ENCODE measurements around the gene OR6K2.

OR6K2 gene

GRCh38 chr1:158719664-158720063 lies 19.2 kb upstream of the OR6K2 start:
- no peaks in the 10 kb centered on the region for H3K4me1 ChIP-seq (ENCODE audit: control insufficient read depth, insufficient read depth, low read length)
- ChIA-PET CTCF (interaction anchor here (0.6 to 0.8 kb wide), 2 partner anchors 61 to 302 kb away, joined by 3 read pairs; no protein-coding TSS in a partner anchor), POLR2A (no interaction called here)
- TF ChIP-seq ZNF354C (tag by site-specific recombination; IDR thresholded peaks at IDR 0.05; ENCODE audit: borderline replicate concordance, low read depth): no peak
- no peak for TF ChIP-seq ZNF791 (tag by site-specific recombination; IDR thresholded peaks at IDR 0.05)
- no peak for TF ChIP-seq ZNF23 (tag by site-specific recombination; IDR thresholded peaks at IDR 0.05; ENCODE audit: borderline replicate concordance)
- TF ChIP-seq ZNF292 (tag by site-specific recombination; IDR thresholded peaks at IDR 0.05; ENCODE audit: borderline replicate concordance, low read depth): no peak
- TF ChIP-seq ZNF626 (tag by site-specific recombination; IDR thresholded peaks at IDR 0.05): no peak
- TF ChIP-seq TRIM28 (IDR thresholded peaks at IDR 0.05; ENCODE audit: borderline replicate concordance, low read length): no peak
- TF ChIP-seq ZNF416 (tag by site-specific recombination; IDR thresholded peaks at IDR 0.05): no peak
- no peak for TF ChIP-seq ZNF664 (tag by site-specific recombination; IDR thresholded peaks at IDR 0.05)
- no peak for TF ChIP-seq ZNF239 (tag by site-specific recombination; IDR thresholded peaks at IDR 0.05)
- TF ChIP-seq ZSCAN23 (tag by site-specific recombination; IDR thresholded peaks at IDR 0.05): no peak
- TF ChIP-seq, protein P1, sequence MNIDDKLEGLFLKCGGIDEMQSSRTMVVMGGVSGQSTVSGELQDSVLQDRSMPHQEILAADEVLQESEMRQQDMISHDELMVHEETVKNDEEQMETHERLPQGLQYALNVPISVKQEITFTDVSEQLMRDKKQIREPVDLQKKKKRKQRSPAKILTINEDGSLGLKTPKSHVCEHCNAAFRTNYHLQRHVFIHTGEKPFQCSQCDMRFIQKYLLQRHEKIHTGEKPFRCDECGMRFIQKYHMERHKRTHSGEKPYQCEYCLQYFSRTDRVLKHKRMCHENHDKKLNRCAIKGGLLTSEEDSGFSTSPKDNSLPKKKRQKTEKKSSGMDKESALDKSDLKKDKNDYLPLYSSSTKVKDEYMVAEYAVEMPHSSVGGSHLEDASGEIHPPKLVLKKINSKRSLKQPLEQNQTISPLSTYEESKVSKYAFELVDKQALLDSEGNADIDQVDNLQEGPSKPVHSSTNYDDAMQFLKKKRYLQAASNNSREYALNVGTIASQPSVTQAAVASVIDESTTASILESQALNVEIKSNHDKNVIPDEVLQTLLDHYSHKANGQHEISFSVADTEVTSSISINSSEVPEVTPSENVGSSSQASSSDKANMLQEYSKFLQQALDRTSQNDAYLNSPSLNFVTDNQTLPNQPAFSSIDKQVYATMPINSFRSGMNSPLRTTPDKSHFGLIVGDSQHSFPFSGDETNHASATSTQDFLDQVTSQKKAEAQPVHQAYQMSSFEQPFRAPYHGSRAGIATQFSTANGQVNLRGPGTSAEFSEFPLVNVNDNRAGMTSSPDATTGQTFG (tag by site-specific recombination; IDR thresholded peaks at IDR 0.05; ENCODE audit: borderline replicate concordance): no peak
- TF ChIP-seq ZNF211 (tag by site-specific recombination; IDR thresholded peaks at IDR 0.05; ENCODE audit: low read depth): no peak
- no peak for TF ChIP-seq ZNF677 (tag by site-specific recombination; IDR thresholded peaks at IDR 0.05)
- no peak for TF ChIP-seq ZBTB21 (tag by site-specific recombination; IDR thresholded peaks at IDR 0.05)
- TF ChIP-seq ZNF274 (IDR thresholded peaks at IDR 0.05; ENCODE audit: low read length): no peak
- no peak for TF ChIP-seq ZNF274 (tag by site-specific recombination; IDR thresholded peaks at IDR 0.05; ENCODE audit: borderline replicate concordance)
- TF ChIP-seq, protein P2, sequence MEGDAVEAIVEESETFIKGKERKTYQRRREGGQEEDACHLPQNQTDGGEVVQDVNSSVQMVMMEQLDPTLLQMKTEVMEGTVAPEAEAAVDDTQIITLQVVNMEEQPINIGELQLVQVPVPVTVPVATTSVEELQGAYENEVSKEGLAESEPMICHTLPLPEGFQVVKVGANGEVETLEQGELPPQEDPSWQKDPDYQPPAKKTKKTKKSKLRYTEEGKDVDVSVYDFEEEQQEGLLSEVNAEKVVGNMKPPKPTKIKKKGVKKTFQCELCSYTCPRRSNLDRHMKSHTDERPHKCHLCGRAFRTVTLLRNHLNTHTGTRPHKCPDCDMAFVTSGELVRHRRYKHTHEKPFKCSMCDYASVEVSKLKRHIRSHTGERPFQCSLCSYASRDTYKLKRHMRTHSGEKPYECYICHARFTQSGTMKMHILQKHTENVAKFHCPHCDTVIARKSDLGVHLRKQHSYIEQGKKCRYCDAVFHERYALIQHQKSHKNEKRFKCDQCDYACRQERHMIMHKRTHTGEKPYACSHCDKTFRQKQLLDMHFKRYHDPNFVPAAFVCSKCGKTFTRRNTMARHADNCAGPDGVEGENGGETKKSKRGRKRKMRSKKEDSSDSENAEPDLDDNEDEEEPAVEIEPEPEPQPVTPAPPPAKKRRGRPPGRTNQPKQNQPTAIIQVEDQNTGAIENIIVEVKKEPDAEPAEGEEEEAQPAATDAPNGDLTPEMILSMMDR (tag by site-specific recombination; IDR thresholded peaks at IDR 0.05): no peak
- TF ChIP-seq, protein P3, sequence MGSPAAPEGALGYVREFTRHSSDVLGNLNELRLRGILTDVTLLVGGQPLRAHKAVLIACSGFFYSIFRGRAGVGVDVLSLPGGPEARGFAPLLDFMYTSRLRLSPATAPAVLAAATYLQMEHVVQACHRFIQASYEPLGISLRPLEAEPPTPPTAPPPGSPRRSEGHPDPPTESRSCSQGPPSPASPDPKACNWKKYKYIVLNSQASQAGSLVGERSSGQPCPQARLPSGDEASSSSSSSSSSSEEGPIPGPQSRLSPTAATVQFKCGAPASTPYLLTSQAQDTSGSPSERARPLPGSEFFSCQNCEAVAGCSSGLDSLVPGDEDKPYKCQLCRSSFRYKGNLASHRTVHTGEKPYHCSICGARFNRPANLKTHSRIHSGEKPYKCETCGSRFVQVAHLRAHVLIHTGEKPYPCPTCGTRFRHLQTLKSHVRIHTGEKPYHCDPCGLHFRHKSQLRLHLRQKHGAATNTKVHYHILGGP (tag by site-specific recombination; IDR thresholded peaks at IDR 0.05): no peak
- no peak for TF ChIP-seq ZNF792 (tag by site-specific recombination; IDR thresholded peaks at IDR 0.05)
- no peaks in the 10 kb centered on the region for H3K9me3 ChIP-seq (ENCODE audit: control insufficient read depth, insufficient read depth, low read depth, low read length)
- no peak overlapping the region for H3K27ac ChIP-seq (ENCODE audit: extremely low read depth, low read depth, low read length)
- H3K36me3 ChIP-seq (ENCODE audit: control insufficient read depth in 2 of 2, insufficient read depth in 1 of 2, low read length in 2 of 2): no peaks in the 10 kb centered on the region
- H3K4me3 ChIP-seq (ENCODE audit: low read depth, low read length): no peak overlapping the region

GRCh38 chr1:158717344-158717743 lies 16.9 kb upstream of the OR6K2 start:
- H3K27ac ChIP-seq (ENCODE audit: extremely low read depth, low read depth, low read length): no peak overlapping the region
- TF ChIP-seq, protein P4, sequence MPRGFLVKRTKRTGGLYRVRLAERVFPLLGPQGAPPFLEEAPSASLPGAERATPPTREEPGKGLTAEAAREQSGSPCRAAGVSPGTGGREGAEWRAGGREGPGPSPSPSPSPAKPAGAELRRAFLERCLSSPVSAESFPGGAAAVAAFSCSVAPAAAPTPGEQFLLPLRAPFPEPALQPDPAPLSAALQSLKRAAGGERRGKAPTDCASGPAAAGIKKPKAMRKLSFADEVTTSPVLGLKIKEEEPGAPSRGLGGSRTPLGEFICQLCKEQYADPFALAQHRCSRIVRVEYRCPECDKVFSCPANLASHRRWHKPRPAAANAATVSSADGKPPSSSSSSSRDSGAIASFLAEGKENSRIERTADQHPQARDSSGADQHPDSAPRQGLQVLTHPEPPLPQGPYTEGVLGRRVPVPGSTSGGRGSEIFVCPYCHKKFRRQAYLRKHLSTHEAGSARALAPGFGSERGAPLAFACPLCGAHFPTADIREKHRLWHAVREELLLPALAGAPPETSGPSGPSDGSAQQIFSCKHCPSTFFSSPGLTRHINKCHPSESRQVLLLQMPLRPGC (tag by site-specific recombination; IDR thresholded peaks at IDR 0.05): no peak
- TF ChIP-seq ZNF768 (tag by site-specific recombination; IDR thresholded peaks at IDR 0.05): no peak
- no peak for TF ChIP-seq ZNF184 (tag by site-specific recombination; IDR thresholded peaks at IDR 0.05)
- TF ChIP-seq, protein P5, sequence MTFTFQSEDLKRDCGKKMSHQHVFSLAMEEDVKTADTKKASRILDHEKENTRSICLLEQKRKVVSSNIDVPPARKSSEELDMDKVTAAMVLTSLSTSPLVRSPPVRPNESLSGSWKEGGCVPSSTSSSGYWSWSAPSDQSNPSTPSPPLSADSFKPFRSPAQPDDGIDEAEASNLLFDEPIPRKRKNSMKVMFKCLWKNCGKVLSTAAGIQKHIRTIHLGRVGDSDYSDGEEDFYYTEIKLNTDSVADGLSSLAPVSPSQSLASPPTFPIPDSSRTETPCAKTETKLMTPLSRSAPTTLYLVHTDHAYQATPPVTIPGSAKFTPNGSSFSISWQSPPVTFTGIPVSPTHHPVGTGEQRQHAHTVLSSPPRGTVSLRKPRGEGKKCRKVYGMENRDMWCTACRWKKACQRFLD (tag by site-specific recombination; IDR thresholded peaks at IDR 0.05): no peak
- TF ChIP-seq IKZF3 (tag by site-specific recombination; IDR thresholded peaks at IDR 0.05): no peak
- TF ChIP-seq ZBTB49 (tag by site-specific recombination; IDR thresholded peaks at IDR 0.05; ENCODE audit: low read depth): no peak
- no peak for TF ChIP-seq ZFP69B (tag by site-specific recombination; IDR thresholded peaks at IDR 0.05)
- TF ChIP-seq ZNF658 (tag by site-specific recombination; IDR thresholded peaks at IDR 0.05): no peak
- H3K9me3 ChIP-seq (ENCODE audit: control insufficient read depth, insufficient read depth, low read depth, low read length): no peaks in the 10 kb centered on the region
- ChIA-PET POLR2A (no interaction called here), CTCF (no interaction called here)
- no peak overlapping the region for H3K4me3 ChIP-seq (ENCODE audit: low read depth, low read length)
- no peaks in the 10 kb centered on the region for H3K36me3 ChIP-seq (ENCODE audit: control insufficient read depth in 2 of 2, insufficient read depth in 1 of 2, low read length in 2 of 2)
- H3K4me1 ChIP-seq (ENCODE audit: control insufficient read depth, insufficient read depth, low read length): no peaks in the 10 kb centered on the region
